Measurements from ENCODE around the gene PTPN4.
"Not testable (repeated sequence)": the region's sequence is repeated elsewhere in the genome, so short reads cannot be mapped to it uniquely, and the experiment has no call there.

The PTPN4 gene

DNA sequence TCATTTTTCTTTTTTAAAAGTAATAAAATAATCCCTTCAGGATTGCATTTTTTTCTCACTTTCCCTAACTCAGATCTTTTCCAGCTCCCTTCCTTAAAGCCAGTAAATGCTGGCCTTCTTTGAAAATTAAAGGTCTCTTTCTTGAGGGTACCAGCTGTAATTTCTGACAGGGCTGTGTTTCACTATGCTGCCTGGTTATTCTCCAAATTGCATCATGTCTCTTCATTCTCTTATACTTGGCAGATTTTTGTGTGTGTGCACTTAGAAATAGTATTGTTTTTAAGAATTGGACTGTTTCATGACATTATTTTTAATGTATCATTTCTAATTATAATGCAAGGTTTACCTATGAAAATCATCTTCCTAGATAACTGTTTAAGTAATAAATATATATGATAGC, 181.1 kb downstream of the PTPN4 start:
- DNase-seq (ENCODE audit: low read depth, low spot score) = no peak

GRCh38 chr2:119941388-119941787, 181.7 kb downstream of the PTPN4 start:
- no peak for DNase-seq (ENCODE audit: low read depth, low spot score)

DNA sequence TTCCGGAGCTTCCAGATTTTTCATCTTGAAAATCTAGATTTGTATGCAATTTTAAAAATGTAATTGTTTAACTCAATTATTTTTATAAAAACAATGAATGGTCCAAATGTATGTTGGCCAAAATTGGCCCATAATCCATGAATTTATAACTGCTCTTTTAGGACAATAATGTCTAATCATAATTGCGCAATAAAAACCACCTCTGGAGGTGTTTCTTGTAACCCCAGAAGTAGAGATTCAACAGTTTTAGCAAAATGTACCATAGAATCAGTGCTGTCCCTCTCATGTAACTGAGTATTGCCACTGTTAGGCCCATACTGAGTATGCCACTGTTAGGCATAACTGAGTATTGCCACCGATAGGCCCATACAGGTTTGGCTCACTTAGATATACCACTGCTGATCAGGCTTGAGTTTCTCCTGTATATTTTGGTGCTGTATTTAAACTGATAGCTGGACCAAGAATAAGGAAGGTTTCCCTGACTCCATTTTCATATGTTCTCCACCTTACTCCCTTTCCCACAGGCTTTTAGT, 182.3 kb downstream of the PTPN4 start:
- DNase-seq (ENCODE audit: low read depth, low spot score) = no peak

- DNase-seq (ENCODE audit: low read depth, low spot score) = no peak
These were observed 183.3 kb downstream of the PTPN4 start for GRCh38 chr2:119943058-119943457.

DNA sequence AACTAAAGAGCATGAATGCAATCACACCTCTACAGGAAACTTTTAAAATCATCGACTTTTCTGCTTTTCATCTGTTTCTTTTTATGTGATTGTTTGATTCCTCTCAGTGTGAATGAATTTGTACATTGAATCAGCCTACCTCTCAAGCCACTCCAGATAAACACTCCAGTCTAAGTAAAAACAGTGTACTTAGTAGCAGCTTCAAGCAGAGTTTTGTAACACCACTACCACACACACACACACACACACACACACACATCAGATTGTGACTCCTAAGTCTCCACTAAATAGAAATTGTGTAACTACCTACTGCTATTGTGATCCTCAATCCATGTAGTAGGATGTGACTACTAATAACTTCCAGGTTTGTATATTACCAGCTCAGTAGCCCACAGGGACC, 187.8 kb downstream of the PTPN4 start:
- DNase-seq (ENCODE audit: low read depth, low spot score) = no peak

DNA sequence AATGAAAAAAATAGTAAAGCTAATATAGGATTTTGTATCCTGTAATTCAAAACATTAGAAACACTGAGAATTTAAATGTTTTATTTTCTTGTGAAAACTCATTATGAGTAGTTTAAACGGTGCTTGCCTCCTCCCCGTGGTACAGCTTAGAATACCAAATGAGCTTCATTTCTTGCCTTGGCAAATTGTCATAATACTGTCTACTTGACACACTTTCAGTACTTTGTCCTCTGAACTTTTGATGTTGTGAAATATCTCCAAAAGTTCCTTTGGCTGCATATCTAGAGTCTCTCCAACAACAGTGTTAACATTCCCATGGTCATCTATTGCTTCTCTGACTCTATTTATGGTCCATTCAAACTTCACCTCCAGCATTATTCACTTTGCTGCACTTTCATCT, 191.2 kb downstream of the PTPN4 start:
- DNase-seq (ENCODE audit: low read depth, low spot score) = no peak

DNA sequence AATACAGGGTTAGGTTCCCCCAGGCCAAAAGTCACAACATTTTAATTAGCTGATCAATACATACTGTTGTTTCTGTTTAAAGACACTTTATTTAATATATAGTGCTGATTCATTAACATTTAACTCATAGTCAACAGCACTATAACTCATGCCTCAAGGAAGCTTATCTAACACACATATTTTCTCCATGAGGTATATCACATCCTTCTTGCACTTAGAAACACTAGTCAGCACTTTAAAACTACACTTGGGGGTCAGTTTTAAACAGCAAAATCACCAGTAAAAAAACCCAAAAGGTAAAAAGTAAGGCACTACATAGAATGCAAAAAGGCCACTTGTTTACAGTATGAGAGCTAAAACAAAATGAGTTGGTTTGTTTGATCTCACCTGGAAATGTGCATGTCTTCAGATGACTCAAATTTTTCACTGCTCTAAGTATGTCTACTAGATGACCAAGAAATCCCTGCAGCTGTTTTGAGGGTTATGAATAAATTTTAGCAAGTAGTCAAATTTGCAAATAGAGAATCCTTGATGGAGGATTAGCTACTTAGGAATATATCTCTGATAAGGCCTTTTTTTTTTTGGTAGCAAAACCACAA, 199.0 kb downstream of the PTPN4 start:
- no peak for DNase-seq (ENCODE audit: low read depth, low spot score)

- no peak for DNase-seq (ENCODE audit: low read depth, low spot score)
These were observed 201.1 kb downstream of the PTPN4 start for GRCh38 chr2:119960821-119961220.

DNA sequence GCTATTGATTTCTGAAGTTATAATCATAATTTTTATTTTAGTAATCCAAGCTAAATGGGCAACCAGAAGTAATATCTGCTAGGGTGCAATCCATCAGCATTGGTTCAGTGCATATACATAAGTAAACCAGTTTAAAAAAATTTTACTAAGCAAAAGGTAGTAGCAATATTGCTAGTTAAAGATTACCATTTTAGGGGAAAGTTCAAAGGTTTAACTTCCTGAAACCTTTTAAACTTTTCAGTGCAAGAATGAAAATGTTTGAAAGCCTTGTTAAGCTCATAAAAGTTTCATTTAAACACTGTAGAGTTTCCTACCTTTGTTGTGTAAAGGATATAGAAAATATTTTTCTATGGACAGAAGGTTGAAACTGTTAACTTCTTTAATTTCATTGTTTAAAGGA, 222.2 kb downstream of the PTPN4 start:
- no peak for DNase-seq (ENCODE audit: low read depth, low spot score)

DNA sequence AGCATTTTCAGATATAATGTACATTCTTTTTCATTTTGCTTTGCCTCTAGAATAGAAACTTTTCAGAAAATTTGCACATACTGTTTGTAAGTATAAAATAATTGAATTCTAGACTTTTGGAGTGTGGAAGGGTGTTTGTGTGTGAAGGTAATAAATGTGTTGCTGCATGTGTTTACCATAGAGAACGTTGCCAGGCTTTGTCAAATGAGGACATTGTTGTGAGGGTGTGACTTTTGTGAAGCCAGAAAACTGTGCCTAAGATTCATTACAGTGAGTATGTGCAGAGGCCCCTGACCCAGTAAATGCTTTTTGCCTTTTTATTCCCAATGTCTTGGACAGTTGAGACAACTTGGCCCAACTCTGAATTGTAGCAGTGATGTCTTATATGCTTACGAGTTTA, 222.8 kb downstream of the PTPN4 start:
- no peak for DNase-seq (ENCODE audit: low read depth, low spot score)

- DNase-seq (ENCODE audit: low read depth, low spot score) = no peak
These were observed 223.4 kb downstream of the PTPN4 start for GRCh38 chr2:119983108-119983507.

DNA sequence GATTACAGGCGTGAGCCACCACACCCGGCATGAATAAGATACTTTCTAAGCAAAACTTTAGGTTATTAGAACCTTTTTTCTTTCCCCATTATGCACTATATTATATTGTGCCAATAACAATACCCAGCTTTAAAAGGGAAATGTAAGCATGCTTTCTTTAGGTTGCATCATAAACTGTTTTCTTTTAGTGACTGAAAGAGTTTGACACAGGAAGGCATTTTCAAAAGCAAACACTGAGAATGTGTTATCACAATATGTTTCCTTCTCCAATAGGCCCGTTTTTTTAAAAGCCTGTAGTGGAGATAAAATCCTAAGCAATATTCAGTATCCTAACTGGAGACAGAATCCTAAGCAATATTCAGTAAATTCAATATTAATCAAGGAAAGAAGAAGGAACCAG, 236.4 kb downstream of the PTPN4 start:
- no peak for DNase-seq (ENCODE audit: low read depth, low spot score)

GRCh38 chr2:119996896-119997891, 237.5 kb downstream of the PTPN4 start:
- not testable (repeated sequence) for DNase-seq (ENCODE audit: low read depth, low spot score)

DNA sequence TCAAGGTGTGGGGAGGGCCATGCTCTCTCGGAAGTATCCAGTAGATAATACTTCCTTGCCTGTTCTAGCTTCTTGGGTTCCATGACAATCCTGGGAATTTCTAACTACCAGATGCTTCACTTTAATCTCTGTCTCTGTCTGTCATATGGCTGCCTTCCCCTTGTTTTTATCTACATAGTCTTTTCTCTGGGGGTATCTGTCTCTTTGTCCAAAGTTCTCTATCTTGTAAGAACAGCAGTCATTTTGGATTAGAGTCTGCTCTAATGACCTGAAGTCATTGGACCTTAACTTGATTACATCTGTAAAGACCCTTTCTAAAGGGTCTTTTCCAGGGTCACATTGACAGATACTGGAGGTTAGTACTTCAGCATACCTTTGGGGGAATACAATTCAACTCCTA, 241.7 kb downstream of the PTPN4 start:
- no peak for DNase-seq (ENCODE audit: low read depth, low spot score)

DNA sequence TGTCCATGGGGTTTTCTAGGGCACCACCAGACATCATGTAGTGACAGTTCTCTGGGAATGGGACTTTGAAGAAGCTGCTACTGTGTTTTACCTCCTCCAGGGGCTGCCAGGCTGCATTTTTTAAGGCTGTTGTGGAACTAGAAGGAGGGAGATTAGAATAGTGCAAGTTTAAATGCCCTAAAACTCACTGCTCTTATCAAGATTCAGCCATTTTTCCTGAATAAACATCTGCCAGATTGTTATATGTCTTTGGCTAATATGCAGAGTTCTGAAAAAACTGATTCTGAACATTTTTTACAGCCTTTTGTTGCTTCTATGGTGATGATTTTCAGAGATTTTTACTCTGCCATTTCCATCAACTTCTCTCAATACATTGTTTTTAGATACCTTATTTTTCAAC, 244.5 kb downstream of the PTPN4 start:
- DNase-seq (ENCODE audit: low read depth, low spot score) = no peak

DNA sequence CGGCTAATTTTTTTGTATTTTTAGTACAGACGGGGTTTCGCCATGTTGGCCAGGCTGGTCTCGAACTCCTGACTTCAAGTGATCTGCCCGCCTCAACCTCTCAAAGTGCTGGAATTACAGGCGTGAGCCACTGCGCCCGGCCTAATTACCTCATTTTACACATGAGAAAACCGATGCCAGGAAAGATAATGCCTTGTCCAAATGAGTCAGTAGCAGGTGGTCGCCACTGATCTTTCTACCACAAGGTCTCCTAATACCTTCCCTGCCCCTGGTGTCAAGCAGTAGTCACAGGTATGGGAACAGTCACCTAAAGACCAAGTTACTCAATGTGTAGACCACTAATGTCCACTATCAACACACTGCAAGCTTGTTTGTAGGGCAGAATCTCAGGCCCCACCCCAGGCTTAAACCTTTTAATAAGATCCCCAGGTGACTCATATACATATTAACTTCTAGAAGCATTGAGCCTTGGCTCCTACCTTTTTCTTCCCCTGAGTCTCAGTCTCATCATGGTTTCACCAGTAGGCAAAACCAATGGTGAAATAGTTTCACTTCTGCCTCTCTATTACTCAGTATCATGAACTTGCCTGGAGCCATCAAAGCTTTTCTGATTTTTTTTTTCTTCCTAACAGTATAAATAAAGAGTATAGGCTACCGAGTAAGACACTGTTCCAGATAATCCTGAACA, 246.3 kb downstream of the PTPN4 start:
- DNase-seq (ENCODE audit: low read depth, low spot score) = no peak

DNA sequence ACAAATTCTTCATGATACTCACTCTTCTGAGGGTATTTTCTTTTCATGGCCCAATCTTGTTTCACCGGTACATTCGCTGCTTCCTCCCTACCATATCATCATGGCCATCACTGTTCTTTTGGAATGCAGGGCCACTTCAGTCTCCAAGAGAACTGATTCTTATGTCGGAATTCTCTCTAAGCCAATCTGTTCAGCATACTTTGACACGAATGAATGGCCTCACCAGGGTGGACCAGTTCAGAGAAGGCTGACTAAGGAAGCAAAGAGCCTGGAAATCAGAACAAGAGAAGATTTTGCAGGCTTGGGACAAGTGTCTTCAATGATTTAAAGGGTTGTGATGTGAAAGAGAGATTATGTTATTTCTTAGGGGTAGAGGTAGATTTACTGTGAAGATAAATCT, 248.1 kb downstream of the PTPN4 start:
- DNase-seq (ENCODE audit: low read depth, low spot score) = no peak

- DNase-seq (ENCODE audit: low read depth, low spot score) = no peak
These were observed 252.6 kb downstream of the PTPN4 start for GRCh38 chr2:120012363-120012762.

DNA sequence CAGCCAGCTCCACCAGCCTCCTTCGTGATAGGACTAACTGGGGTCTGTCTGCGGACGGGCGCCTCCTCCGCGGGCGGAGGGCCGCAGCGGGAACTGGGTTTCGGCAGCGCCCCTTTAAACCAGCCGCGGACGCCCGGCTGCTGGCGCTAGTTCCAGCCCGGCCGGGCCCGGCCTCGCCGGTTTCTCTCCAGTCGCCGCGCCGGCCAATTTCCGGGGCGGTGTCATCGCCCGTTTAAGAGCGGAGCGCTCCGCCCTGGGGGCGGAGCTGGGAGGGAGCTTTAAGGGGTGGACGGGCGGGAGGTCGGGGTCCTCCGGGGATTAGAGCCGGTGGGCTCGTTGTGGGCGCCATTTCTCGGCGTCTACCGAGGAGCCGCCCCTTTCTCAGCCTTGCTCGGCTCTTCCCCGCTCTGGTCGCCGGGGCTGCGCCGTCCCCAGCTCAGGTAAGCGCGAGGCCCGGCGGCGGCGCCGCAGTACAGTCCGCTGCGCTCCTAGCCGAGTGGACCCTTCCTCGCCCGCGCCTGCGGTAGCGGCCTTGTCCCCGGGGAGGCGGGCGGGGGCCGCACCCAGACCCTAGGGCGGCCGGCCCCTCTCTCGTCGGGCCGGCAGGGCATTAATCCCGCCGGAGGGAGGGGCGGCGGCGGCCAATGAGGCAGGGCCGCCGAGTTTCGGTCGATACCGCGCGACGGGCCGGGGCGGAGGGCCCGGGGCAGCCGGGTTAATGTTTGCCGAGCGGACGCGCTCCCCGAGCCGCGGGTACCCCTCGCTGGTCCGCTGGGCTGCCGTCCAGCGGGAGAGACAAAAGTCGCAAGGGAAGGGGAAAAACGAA, 253.3 kb downstream of the PTPN4 start, which contains the start of gene EPB41L5:
TSS of gene EPB41L5 (plus strand) at position 307 of the 826 bp plus-strand sequence. CDS start 6,008 bp downstream, outside the sequence.
- peak; percentile 62 for DNase-seq (ENCODE audit: low read depth, low spot score)

DNA sequence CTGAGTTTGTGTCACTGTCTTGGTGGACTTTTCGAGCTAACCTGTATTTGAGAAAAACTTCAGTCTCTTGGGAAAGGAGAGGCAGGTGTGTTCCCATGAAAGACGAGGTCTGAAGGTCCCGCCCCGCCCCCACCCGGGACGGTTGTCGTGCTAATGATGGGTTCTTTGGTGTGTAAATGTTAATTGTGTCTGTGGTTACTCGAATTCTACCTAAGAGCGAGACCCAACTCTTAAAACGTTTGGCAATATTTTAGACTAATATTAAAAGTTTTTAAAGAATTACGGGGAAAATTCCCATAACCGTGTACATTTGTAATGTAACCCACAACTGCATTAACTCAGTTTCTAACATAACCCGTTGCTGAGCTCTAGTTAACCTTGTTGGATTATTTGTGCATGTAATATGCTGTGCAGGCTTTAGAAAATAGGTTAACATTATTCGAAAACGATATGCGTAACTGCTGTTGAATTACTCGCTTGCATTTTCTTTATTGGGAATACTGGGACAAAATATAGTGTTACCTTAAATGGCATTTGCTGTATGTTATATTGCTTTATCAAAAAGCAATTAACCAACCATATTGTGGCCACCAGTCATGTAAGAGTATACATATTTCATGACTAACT, 254.0 kb downstream of the PTPN4 start:
- no peak for DNase-seq (ENCODE audit: low read depth, low spot score)

Data from activated naive CD8-positive, alpha-beta T cell treated with anti-CD3 and anti-CD28 coated beads, Interleukin-2, amount 50 U/mL, for 16 hours (primary cell).